GM12878 (cell line): ENCODE data around the gene SUV39H1. TPM values are rescaled to one million over a fixed set of nuclear protein-coding genes. Genes with fewer than 3 reads are reported as not detected.

Source experiments
- ATAC-seq: fragments of 200-7000 bp; cut with Tn5 transposase; 3 replicates; pipeline ENCODE4 v1.9.1; 2020; ENCODE audit warnings: mild to moderate bottlenecking, moderate library complexity
- BruUV-seq: library from RNA; stranded (reverse); fragments of 400-500 nt; replicated peaks from 2 replicates; lab custom pipeline; 2021; lab: Mats Ljungman, UMichigan
- CTCF ChIA-PET: fragments of 300-600 bp; sonication (Branson Sonifier 250); formaldehyde crosslinking; extraction: SDS; loops from one replicate; lab custom pipeline; 2021; ENCODE audit warnings: inconsistent platforms; lab: Yijun Ruan, JAX
- POLR2A ChIA-PET: fragments of 350-600 bp; formaldehyde crosslinking; extraction: SDS; loops from one replicate; lab custom pipeline; 2021; ENCODE audit warnings: inconsistent platforms; lab: Charles Lee
- RAD21 ChIA-PET: fragments of 300-600 bp; sonication (Branson Sonifier 250); formaldehyde crosslinking; loops from one replicate; lab custom pipeline; 2023; ENCODE audit warnings: antibody characterized with exemption; ENCODE audit not compliant: unreplicated experiment; lab: Charles Lee
- SMC1A ChIA-PET: fragments of 300-600 bp; sonication (Branson Sonifier 250); formaldehyde crosslinking; loops from one replicate; lab custom pipeline; 2023; ENCODE audit not compliant: unreplicated experiment, uncharacterized antibody; lab: Charles Lee
- DNase-seq: peaks from one replicate; pipeline ENCODE4 v3.0.0-alpha.2; 2011; ENCODE audit warnings: low read depth, low spot score
- FAIRE-seq: peaks from 3 replicates; lab custom pipeline; 2011; peaks lifted over from hg19 to GRCh38; lab: Jason Lieb, UNC
- H2AFZ ChIP-seq: 2 replicates; pipeline ENCODE4 v1.6.0; 2011; ENCODE audit warnings: low read depth, low read length, control low read depth; ENCODE audit not compliant: control insufficient read depth
- H3K27ac ChIP-seq: 2 replicates; pipeline ENCODE4 v1.5.1; 2011; ENCODE audit warnings: control low read depth; ENCODE audit not compliant: control insufficient read depth, insufficient read depth
- H3K27me3 ChIP-seq, 2 experiments: replicated peaks in 1 of 2; 2 replicates each; pipeline versions ENCODE4 v1.6.0 to v1.6.1; 2011; ENCODE audit warnings: low read length in 1 of 2; ENCODE audit not compliant: control insufficient read depth in 2 of 2, insufficient read depth in 2 of 2
- H3K36me3 ChIP-seq, 2 experiments: 2 replicates each; pipeline ENCODE4 v1.5.1; 2011; ENCODE audit warnings: low read length in 1 of 2; ENCODE audit not compliant: control insufficient read depth in 2 of 2, insufficient read depth in 2 of 2
- H3K4me1 ChIP-seq: 2 replicates; pipeline ENCODE4 v1.6.1; 2011; ENCODE audit warnings: mild to moderate bottlenecking, low read length, moderate library complexity, mixed read lengths; ENCODE audit not compliant: control insufficient read depth, insufficient read depth
- H3K4me2 ChIP-seq: 2 replicates; pipeline ENCODE4 v1.6.0; 2011; ENCODE audit warnings: control low read depth; ENCODE audit not compliant: control insufficient read depth, insufficient read depth
- H3K4me3 ChIP-seq: fragments of 200-600 bp; sonication (generic); 2 replicates; pipeline ENCODE4 v1.5.1; 2016
- H3K79me2 ChIP-seq: 2 replicates; pipeline ENCODE4 v1.6.0; 2011; ENCODE audit warnings: low read length; ENCODE audit not compliant: control insufficient read depth, insufficient read depth
- H3K9ac ChIP-seq: 2 replicates; pipeline ENCODE4 v1.8.0; 2011; ENCODE audit warnings: low read length, control low read depth, mixed read lengths; ENCODE audit not compliant: control insufficient read depth, insufficient read depth
- H3K9me3 ChIP-seq: replicated peaks from 3 replicates; pipeline ENCODE4 v1.5.1; 2011; ENCODE audit warnings: mild to moderate bottlenecking, low read length; ENCODE audit not compliant: control insufficient read depth, insufficient read depth
- H4K20me1 ChIP-seq: 2 replicates; pipeline ENCODE4 v1.6.0; 2011; ENCODE audit not compliant: control insufficient read depth, insufficient read depth
- BHLHE40 ChIP-seq, 2 experiments: fragments of 450-650 bp in 1 of 2; IDR thresholded peaks; 2 replicates each; pipeline ENCODE4 v1.6.1; 2011 to 2017; ENCODE audit warnings: low read depth in 2 of 2, borderline replicate concordance in 1 of 2, improper control_type of control experiment in 1 of 2, low read length in 1 of 2, mild to moderate bottlenecking in 1 of 2
- CHD4 ChIP-seq: fragments of 200-600 bp; sonication (generic); IDR thresholded peaks from 2 replicates; pipeline ENCODE4 v1.6.1; 2016; ENCODE audit warnings: mild to moderate bottlenecking
- EP300 ChIP-seq, 2 experiments: fragments of 150-350 bp in 1 of 2; IDR thresholded peaks; 2 replicates each; pipeline ENCODE4 v1.6.1; 2011 to 2012; ENCODE audit warnings: low read depth in 2 of 2, low read length in 2 of 2, borderline replicate concordance in 1 of 2, improper control_type of control experiment in 1 of 2, inconsistent platforms in 1 of 2; ENCODE audit not compliant: control insufficient read depth in 1 of 2
- HCFC1 ChIP-seq: fragments of 150-350 bp; IDR thresholded peaks from 2 replicates; pipeline ENCODE4 v1.6.1; 2014; ENCODE audit warnings: low read length
- MEF2B ChIP-seq: fragments of 450-650 bp; IDR thresholded peaks from 2 replicates; pipeline ENCODE4 v1.6.1; 2018; ENCODE audit warnings: mild to moderate bottlenecking, moderate library complexity; ENCODE audit not compliant: partially characterized antibody, poor library complexity, severe bottlenecking
- NFXL1 ChIP-seq: fragments of 450-650 bp; IDR thresholded peaks from 2 replicates; pipeline ENCODE4 v1.6.1; 2017; ENCODE audit warnings: antibody characterized with exemption, mild to moderate bottlenecking, borderline replicate concordance
- NR2C1 ChIP-seq: fragments of 450-650 bp; IDR thresholded peaks from 2 replicates; pipeline ENCODE4 v1.6.1; 2017; ENCODE audit warnings: antibody characterized with exemption, mild to moderate bottlenecking, moderate library complexity
- POLR2AphosphoS2 ChIP-seq: IDR thresholded peaks from 2 replicates; pipeline ENCODE4 v1.6.1; 2011; ENCODE audit warnings: low read depth, mild to moderate bottlenecking, low read length, improper control_type of control experiment, moderate library complexity
- POU2F2 ChIP-seq: IDR thresholded peaks from 3 replicates; pipeline ENCODE4 v1.6.1; 2011; ENCODE audit warnings: low read depth, mild to moderate bottlenecking, low read length, borderline replicate concordance
- SREBF2 ChIP-seq: IDR thresholded peaks from 2 replicates; pipeline ENCODE4 v1.6.1; 2012; ENCODE audit warnings: mild to moderate bottlenecking, low read length
- TBL1XR1 ChIP-seq: IDR thresholded peaks from 2 replicates; pipeline ENCODE4 v1.6.1; 2012; ENCODE audit warnings: low read depth, low read length, improper control_type of control experiment
- WGBS: methylation state at CpG from one replicate; pipeline ENCODE4 v1.1.6; 2016; ENCODE audit warnings: low lambda C conversion rate; ENCODE audit not compliant: insufficient replicate concordance, insufficient coverage; ENCODE audit errors: missing lambda C conversion rate; 5-methylcytosine and 5-hydroxymethylcytosine counted together
- in situ Hi-C: fragments of 300-500 bp; cut with MboI; formaldehyde crosslinking; loops from 9 replicates; pipeline ENCODE4 v1.14.3; 2018; ENCODE audit warnings: mixed read lengths
- intact Hi-C: fragments of 100-400 bp; cut with micrococcal nuclease; formaldehyde crosslinking; loops from one replicate; pipeline ENCODE4 v1.14.2; 2022; ENCODE audit not compliant: unreplicated experiment
- polyA plus RNA-seq, 11 experiments: library from polyadenylated mRNA; depleted of rRNA in 4 of 11; unstranded in 6 of 11; stranded (reverse) in 5 of 11; fragments of >200 nt; fragmentation: Nextera tagmentation in 4 of 11; fragmentation: Illumina TruSeq in 1 of 11; extraction: Ambion mirVana in 4 of 11; extraction: Trizol in 1 of 11; gene quantifications; 1 replicate in 1 of 11; 2 replicates in 10 of 11; pipeline versions ENCODE4 v1.2.1 to v1.2.3, GENCODE V29; 2011 to 2016; ENCODE audit warnings: inconsistent platforms in 2 of 11, missing spikeins in 2 of 11, low read depth in 1 of 11
- total RNA-seq, 4 experiments: library from RNA; depleted of rRNA in 3 of 4; stranded (reverse); fragments of >200 nt in 3 of 4; fragmentation: Illumina TruSeq in 1 of 4; extraction: Trizol in 1 of 4; gene quantifications; 2 replicates each; pipeline versions ENCODE4 v1.2.1 to v1.2.3, GENCODE V29; 2013 to 2021
- TF ChIP-seq, protein P1 (sequence below): fragments of 450-650 bp; formaldehyde crosslinking; IDR thresholded peaks from 2 replicates; pipeline ENCODE4 v1.4.0; 2020; ENCODE audit warnings: mild to moderate bottlenecking, moderate library complexity
- TF ChIP-seq, protein P2 (sequence below): fragments of 450-650 bp; IDR thresholded peaks from 2 replicates; pipeline ENCODE4 v1.6.1; 2017; ENCODE audit warnings: mild to moderate bottlenecking, low read depth, inconsistent platforms; ENCODE audit not compliant: poor library complexity, severe bottlenecking

The SUV39H1 gene
- total and polyA plus RNA-seq, 10 of the 15 experiments (the other 5 are each of a cell fraction or from before 2014, with no cell fraction given), result 4.9 to 33.2 (median 17.1) TPM

DNA sequence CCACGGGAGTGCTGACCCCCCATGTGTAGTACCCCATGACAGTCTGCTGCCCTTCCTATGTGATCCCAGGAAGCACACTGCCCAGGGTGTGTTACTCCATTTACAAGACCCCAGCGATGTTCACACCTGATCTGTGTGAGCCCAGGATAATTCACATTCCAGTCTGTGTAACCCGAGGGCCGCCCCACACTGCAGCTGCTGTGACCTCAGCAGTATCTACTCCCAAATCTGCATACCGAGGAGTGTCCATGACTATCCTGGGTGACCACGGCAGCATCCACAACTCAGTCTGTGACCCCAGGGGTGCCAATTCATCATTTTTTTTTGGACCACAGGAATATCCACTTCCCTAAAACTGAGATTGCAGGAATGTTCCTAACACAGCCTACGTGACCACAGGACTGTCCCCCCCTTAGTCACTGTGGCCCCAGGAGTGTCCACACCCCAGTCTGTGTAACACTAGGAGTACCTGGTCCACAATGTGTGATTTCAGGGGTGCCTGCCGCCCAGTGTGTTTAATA is 57.2 kb downstream of the SUV39H1 start:
- no peak for DNase-seq
- in situ Hi-C loops (no loop called here), intact Hi-C loops (no loop called here)
- CTCF ChIA-PET, result no interaction called here
- Histone ChIP-seq H3K27ac (no peak overlapping the region), H3K79me2 (no peaks in the 10 kb centered on the region), H4K20me1 (no peaks in the 10 kb centered on the region), H3K9me3 (no peaks in the 10 kb centered on the region; the same call in 2 of the 3 replicates), H3K4me3 (no peak overlapping the region), H3K36me3 (no peaks in the 10 kb centered on the region), H3K4me1 (no peaks in the 10 kb centered on the region), H3K4me2 (no peak overlapping the region), H3K27me3 (no peaks in the 10 kb centered on the region), H3K9ac (no peak overlapping the region), H2AFZ (no peak overlapping the region)
- 15% methylated on average over 8 of the region's 8 CpGs for WGBS
- SMC1A ChIA-PET, result no interaction called here
- no peak for FAIRE-seq
- ATAC-seq, result no peak
- RAD21 ChIA-PET, result no interaction called here
- POLR2A ChIA-PET, result no interaction called here
- BruUV-seq, result no TSS peak
- TF ChIP-seq TBL1XR1 (no peak), NFXL1 (no peak), POLR2AphosphoS2 (no peak), NR2C1 (no peak), BHLHE40 (IDR thresholded peaks at IDR 0.05; ENCODE audit: borderline replicate concordance in 1 of 2, low read depth in 2 of 2, low read length in 1 of 2) (no peak), SREBF2 (no peak), CHD4 (no peak), MEF2B (no peak), EP300 (IDR thresholded peaks at IDR 0.05; ENCODE audit: borderline replicate concordance in 1 of 2, control insufficient read depth in 1 of 2, low read depth in 2 of 2, low read length in 2 of 2) (no peak), HCFC1 (no peak), POU2F2 (no peak)
- TF ChIP-seq, protein P1, sequence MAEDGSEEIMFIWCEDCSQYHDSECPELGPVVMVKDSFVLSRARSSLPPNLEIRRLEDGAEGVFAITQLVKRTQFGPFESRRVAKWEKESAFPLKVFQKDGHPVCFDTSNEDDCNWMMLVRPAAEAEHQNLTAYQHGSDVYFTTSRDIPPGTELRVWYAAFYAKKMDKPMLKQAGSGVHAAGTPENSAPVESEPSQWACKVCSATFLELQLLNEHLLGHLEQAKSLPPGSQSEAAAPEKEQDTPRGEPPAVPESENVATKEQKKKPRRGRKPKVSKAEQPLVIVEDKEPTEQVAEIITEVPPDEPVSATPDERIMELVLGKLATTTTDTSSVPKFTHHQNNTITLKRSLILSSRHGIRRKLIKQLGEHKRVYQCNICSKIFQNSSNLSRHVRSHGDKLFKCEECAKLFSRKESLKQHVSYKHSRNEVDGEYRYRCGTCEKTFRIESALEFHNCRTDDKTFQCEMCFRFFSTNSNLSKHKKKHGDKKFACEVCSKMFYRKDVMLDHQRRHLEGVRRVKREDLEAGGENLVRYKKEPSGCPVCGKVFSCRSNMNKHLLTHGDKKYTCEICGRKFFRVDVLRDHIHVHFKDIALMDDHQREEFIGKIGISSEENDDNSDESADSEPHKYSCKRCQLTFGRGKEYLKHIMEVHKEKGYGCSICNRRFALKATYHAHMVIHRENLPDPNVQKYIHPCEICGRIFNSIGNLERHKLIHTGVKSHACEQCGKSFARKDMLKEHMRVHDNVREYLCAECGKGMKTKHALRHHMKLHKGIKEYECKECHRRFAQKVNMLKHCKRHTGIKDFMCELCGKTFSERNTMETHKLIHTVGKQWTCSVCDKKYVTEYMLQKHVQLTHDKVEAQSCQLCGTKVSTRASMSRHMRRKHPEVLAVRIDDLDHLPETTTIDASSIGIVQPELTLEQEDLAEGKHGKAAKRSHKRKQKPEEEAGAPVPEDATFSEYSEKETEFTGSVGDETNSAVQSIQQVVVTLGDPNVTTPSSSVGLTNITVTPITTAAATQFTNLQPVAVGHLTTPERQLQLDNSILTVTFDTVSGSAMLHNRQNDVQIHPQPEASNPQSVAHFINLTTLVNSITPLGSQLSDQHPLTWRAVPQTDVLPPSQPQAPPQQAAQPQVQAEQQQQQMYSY (CRISPR knock-in tag), result no peak
- TF ChIP-seq, protein P2, sequence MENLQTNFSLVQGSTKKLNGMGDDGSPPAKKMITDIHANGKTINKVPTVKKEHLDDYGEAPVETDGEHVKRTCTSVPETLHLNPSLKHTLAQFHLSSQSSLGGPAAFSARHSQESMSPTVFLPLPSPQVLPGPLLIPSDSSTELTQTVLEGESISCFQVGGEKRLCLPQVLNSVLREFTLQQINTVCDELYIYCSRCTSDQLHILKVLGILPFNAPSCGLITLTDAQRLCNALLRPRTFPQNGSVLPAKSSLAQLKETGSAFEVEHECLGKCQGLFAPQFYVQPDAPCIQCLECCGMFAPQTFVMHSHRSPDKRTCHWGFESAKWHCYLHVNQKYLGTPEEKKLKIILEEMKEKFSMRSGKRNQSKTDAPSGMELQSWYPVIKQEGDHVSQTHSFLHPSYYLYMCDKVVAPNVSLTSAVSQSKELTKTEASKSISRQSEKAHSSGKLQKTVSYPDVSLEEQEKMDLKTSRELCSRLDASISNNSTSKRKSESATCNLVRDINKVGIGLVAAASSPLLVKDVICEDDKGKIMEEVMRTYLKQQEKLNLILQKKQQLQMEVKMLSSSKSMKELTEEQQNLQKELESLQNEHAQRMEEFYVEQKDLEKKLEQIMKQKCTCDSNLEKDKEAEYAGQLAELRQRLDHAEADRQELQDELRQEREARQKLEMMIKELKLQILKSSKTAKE, result no peak
